ENCODE measurements around the gene ZNF329.

ZNF329 gene

DNA sequence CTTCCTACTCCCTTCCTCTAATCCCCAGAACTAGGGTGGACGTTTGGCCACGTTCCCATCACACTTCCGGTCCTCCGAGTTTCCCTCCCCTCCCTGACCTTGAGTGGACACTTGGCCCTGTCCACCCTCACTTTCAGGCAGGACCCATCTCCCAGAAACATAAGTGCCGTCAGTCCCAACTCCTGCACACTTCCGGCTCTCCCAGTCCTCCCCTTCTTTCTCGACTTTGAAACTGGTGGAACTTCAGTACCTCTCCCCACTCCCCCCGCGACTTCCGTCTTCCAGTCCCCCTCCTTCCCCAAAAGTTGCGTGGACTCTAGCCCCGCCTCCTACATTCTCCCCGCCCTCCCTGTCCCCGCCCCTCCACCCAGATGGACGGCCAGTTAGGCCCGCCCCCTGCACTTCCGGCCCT is 32.0 kb upstream of the ZNF329 start:
- DNase-seq = no peak
- Histone ChIP-seq H4K12ac (ENCODE audit: low read depth, low read length) (peak overlapping the region; percentile 36), H3K9me3 (ENCODE audit: insufficient read depth, low read depth, low read length) (peaks cover 49% of the 10 kb centered on the region), H3K27ac (ENCODE audit: low read depth, low read length) (peak overlapping the region; percentile 18), H4K8ac (ENCODE audit: low read depth, low read length) (peak overlapping the region; percentile 86), H2BK12ac (ENCODE audit: low read length) (no peak overlapping the region), H3K9ac (ENCODE audit: low read length) (no peak overlapping the region), H3K4me2 (ENCODE audit: low read length) (peak overlapping the region; percentile 51), H3K36me3 (ENCODE audit: control insufficient read depth in 1 of 2, insufficient read depth in 2 of 2, low read length in 2 of 2) (peaks cover 23 to 25% of the 10 kb centered on the region in 2 experiments), H3K4me3 (ENCODE audit: low read depth, low read length) (peak overlapping the region; percentile 63), H3K79me1 (ENCODE audit: low read length) (peaks cover 9% of the 10 kb centered on the region), H3K79me2 (ENCODE audit: control insufficient read depth, insufficient read depth, low read length, poor library complexity) (peaks cover 9% of the 10 kb centered on the region), H2BK5ac (ENCODE audit: low read depth, low read length, poor library complexity) (no peak overlapping the region), H3K4me1 (ENCODE audit: control insufficient read depth in 1 of 2, insufficient read depth in 2 of 2, low read length in 2 of 2) (peaks cover 0 to 4% of the 10 kb centered on the region in 2 experiments), H3K18ac (ENCODE audit: low read length) (peak overlapping the region; percentile 5), H3K27me3 (ENCODE audit: insufficient read depth, low read length) (no peaks in the 10 kb centered on the region), H3K14ac (ENCODE audit: low read length) (peak overlapping the region; percentile 11), H3K4ac (ENCODE audit: low read depth, low read length) (no peak overlapping the region), H4K91ac (ENCODE audit: low read depth, low read length) (peak overlapping the region; percentile 34), H2AFZ (ENCODE audit: insufficient read depth, low read length, poor library complexity) (peak overlapping the region; percentile 54), H3K23ac (ENCODE audit: low read length) (no peak overlapping the region), H2AK5ac (ENCODE audit: low read length) (peak overlapping the region; percentile 27), H2BK120ac (ENCODE audit: insufficient read depth, low read length, poor library complexity) (no peak overlapping the region)
- no CpG with 5 or more reads among the region's 17 CpGs for WGBS (ENCODE audit: extremely low coverage, insufficient coverage, insufficient read length)

DNA sequence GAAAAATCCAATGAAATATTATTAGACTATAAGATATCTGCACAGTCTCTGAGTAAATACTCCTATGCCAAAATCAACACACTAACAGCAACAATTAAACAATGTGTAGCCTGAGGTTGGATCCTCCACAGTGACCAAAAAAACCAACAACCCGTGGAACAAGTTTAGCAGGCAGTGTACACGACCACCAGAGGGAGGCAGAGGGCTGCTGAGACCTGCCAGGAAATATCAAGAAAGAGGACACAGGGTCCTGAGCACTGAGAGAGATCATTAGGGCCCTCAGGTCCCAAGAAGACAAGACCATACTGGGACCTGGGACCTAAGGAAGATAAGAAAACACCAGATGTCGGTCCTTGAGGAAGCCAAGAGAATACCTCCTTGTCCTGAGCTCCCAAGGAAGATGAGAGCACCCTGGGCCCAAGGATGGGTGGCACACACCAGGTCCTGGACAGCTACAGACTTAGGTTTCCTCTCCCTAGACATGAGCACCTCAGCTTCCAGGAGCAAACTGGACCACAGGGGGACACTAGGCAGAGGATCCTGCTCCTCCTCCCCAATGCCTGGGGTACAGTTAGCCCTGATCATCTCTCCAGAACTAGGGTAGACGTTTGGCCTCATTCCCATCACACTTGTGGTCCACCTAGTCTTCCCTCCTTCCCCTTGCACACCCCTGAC is 31.4 kb upstream of the ZNF329 start:
- Histone ChIP-seq H4K12ac (ENCODE audit: low read depth, low read length) (peak overlapping the region; percentile 36), H3K79me2 (ENCODE audit: control insufficient read depth, insufficient read depth, low read length, poor library complexity) (peaks cover 9% of the 10 kb centered on the region), H2AFZ (ENCODE audit: insufficient read depth, low read length, poor library complexity) (peak overlapping the region; percentile 54), H2BK120ac (ENCODE audit: insufficient read depth, low read length, poor library complexity) (no peak overlapping the region), H3K36me3 (ENCODE audit: control insufficient read depth in 1 of 2, insufficient read depth in 2 of 2, low read length in 2 of 2) (peaks cover 18 to 20% of the 10 kb centered on the region in 2 experiments), H3K27ac (ENCODE audit: low read depth, low read length) (no peak overlapping the region), H3K4me3 (ENCODE audit: low read depth, low read length) (peak overlapping the region; percentile 63), H3K4me2 (ENCODE audit: low read length) (peak overlapping the region; percentile 51), H3K27me3 (ENCODE audit: insufficient read depth, low read length) (no peaks in the 10 kb centered on the region), H2BK12ac (ENCODE audit: low read length) (no peak overlapping the region), H4K91ac (ENCODE audit: low read depth, low read length) (peak overlapping the region; percentile 34), H3K79me1 (ENCODE audit: low read length) (peaks cover 9% of the 10 kb centered on the region), H3K4me1 (ENCODE audit: control insufficient read depth in 1 of 2, insufficient read depth in 2 of 2, low read length in 2 of 2) (peaks cover 0 to 4% of the 10 kb centered on the region in 2 experiments), H3K9ac (ENCODE audit: low read length) (no peak overlapping the region), H3K18ac (ENCODE audit: low read length) (peak overlapping the region; percentile 5), H2BK5ac (ENCODE audit: low read depth, low read length, poor library complexity) (no peak overlapping the region), H3K23ac (ENCODE audit: low read length) (no peak overlapping the region), H3K9me3 (ENCODE audit: insufficient read depth, low read depth, low read length) (peaks cover 46% of the 10 kb centered on the region), H2AK5ac (ENCODE audit: low read length) (peak overlapping the region; percentile 27), H3K14ac (ENCODE audit: low read length) (peak overlapping the region; percentile 11), H4K8ac (ENCODE audit: low read depth, low read length) (peak overlapping the region; percentile 86), H3K4ac (ENCODE audit: low read depth, low read length) (no peak overlapping the region)
- no CpG with 5 or more reads among the region's 4 CpGs for WGBS (ENCODE audit: extremely low coverage, insufficient coverage, insufficient read length)
- peak; percentile 40 to 77 for DNase-seq

DNA sequence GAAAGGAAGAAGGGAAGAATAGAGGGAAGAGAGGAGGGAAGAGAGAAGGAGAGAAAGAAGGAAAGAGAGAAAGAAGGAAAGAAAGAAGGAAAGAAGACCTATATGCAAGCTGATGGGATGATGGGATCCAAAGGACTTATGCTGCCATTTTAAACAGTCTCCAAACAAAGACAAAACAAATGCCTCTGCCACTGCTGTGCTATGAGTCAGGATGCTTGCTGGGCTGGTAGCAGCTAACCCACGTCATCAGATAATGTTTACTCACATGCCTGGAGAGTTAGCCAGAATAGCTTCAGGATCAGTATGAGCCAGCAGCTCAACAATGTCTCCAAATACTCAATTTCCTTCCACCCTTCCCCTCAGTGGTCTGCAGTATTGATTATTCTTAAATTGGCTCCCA is 20.3 kb upstream of the ZNF329 start:
- no peak overlapping the region for H2AFZ ChIP-seq (ENCODE audit: insufficient read depth, low read length, poor library complexity)
- no CpG with 5 or more reads among the region's 1 CpG for WGBS (ENCODE audit: extremely low coverage, insufficient coverage, insufficient read length)

DNA sequence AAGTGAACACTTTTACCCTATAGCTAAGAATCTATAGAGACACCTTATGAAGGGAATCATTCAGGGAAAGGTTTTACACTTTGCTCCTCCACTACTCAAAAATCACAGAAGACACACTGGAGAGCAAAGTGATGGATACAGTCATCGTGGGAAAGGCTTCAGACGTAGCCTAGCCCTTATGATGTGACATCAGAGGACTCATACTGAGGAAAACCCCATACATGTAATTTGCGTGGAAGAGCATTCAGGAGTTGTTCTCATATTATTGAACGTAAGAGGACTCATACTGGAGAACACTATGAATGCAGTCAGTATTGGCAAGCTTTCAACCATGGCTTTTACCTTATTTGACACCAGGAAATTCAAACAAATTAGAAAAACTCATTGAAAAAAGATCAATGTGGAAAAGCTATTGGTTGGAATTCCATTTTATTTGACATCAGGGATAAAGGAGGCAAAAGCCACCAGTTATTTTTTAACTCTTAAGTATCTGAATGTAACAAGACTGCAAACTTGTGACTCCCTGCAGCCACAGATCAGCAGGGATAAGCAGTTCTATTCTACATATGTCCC is 16.2 kb upstream of the ZNF329 start:
- no peak overlapping the region for H3K4me3 ChIP-seq (ENCODE audit: low read depth, low read length)
- no peak overlapping the region for H3K14ac ChIP-seq (ENCODE audit: low read length)
- H3K27ac ChIP-seq (ENCODE audit: low read depth, low read length) = no peak overlapping the region
- DNase-seq = no peak
- H3K9ac ChIP-seq (ENCODE audit: low read length) = no peak overlapping the region
- no peak overlapping the region for H4K8ac ChIP-seq (ENCODE audit: low read depth, low read length)
- H3K27me3 ChIP-seq (ENCODE audit: insufficient read depth, low read length) = no peaks in the 10 kb centered on the region
- no peaks in the 10 kb centered on the region for H3K79me1 ChIP-seq (ENCODE audit: low read length)
- H2BK5ac ChIP-seq (ENCODE audit: low read depth, low read length, poor library complexity) = no peak overlapping the region
- H3K23ac ChIP-seq (ENCODE audit: low read length) = no peak overlapping the region
- no peak overlapping the region for H2AFZ ChIP-seq (ENCODE audit: insufficient read depth, low read length, poor library complexity)
- no peak overlapping the region for H2BK120ac ChIP-seq (ENCODE audit: insufficient read depth, low read length, poor library complexity)
- H2AK5ac ChIP-seq (ENCODE audit: low read length) = no peak overlapping the region
- H4K12ac ChIP-seq (ENCODE audit: low read depth, low read length) = no peak overlapping the region
- H3K9me3 ChIP-seq (ENCODE audit: insufficient read depth, low read depth, low read length) = peaks cover 33% of the 10 kb centered on the region
- H3K4me2 ChIP-seq (ENCODE audit: low read length) = no peak overlapping the region
- H2BK12ac ChIP-seq (ENCODE audit: low read length) = no peak overlapping the region
- no peaks in the 10 kb centered on the region for H3K79me2 ChIP-seq (ENCODE audit: control insufficient read depth, insufficient read depth, low read length, poor library complexity)
- no peaks in the 10 kb centered on the region for H3K36me3 ChIP-seq (ENCODE audit: control insufficient read depth in 1 of 2, insufficient read depth in 2 of 2, low read length in 2 of 2)
- H3K4ac ChIP-seq (ENCODE audit: low read depth, low read length) = no peak overlapping the region
- H4K91ac ChIP-seq (ENCODE audit: low read depth, low read length) = no peak overlapping the region
- WGBS (ENCODE audit: extremely low coverage, insufficient coverage, insufficient read length) = no CpG with 5 or more reads among the region's 4 CpGs
- H3K4me1 ChIP-seq (ENCODE audit: control insufficient read depth in 1 of 2, insufficient read depth in 2 of 2, low read length in 2 of 2) = no peaks in the 10 kb centered on the region
- H3K18ac ChIP-seq (ENCODE audit: low read length) = no peak overlapping the region

More for the DNA sequence above, 20.3 kb upstream of the ZNF329 start:
- H3K27ac ChIP-seq (ENCODE audit: low read depth, low read length) = no peak overlapping the region
- no peaks in the 10 kb centered on the region for H3K27me3 ChIP-seq (ENCODE audit: insufficient read depth, low read length)
- no peak overlapping the region for H2BK12ac ChIP-seq (ENCODE audit: low read length)
- H3K23ac ChIP-seq (ENCODE audit: low read length) = no peak overlapping the region
- no peak overlapping the region for H3K14ac ChIP-seq (ENCODE audit: low read length)
- H3K4me1 ChIP-seq (ENCODE audit: control insufficient read depth in 1 of 2, insufficient read depth in 2 of 2, low read length in 2 of 2) = no peaks in the 10 kb centered on the region
- H2BK5ac ChIP-seq (ENCODE audit: low read depth, low read length, poor library complexity) = no peak overlapping the region
- H3K79me2 ChIP-seq (ENCODE audit: control insufficient read depth, insufficient read depth, low read length, poor library complexity) = no peaks in the 10 kb centered on the region
- H2AK5ac ChIP-seq (ENCODE audit: low read length) = no peak overlapping the region
- H4K8ac ChIP-seq (ENCODE audit: low read depth, low read length) = no peak overlapping the region
- H3K18ac ChIP-seq (ENCODE audit: low read length) = no peak overlapping the region
- H3K9me3 ChIP-seq (ENCODE audit: insufficient read depth, low read depth, low read length) = peaks cover 34% of the 10 kb centered on the region
- H4K12ac ChIP-seq (ENCODE audit: low read depth, low read length) = no peak overlapping the region
- no peak overlapping the region for H3K9ac ChIP-seq (ENCODE audit: low read length)
- H4K91ac ChIP-seq (ENCODE audit: low read depth, low read length) = no peak overlapping the region
- DNase-seq = peak in 1 of 2 donors; percentile 36
- H3K4ac ChIP-seq (ENCODE audit: low read depth, low read length) = no peak overlapping the region
- H2BK120ac ChIP-seq (ENCODE audit: insufficient read depth, low read length, poor library complexity) = no peak overlapping the region
- H3K79me1 ChIP-seq (ENCODE audit: low read length) = no peaks in the 10 kb centered on the region
- H3K4me3 ChIP-seq (ENCODE audit: low read depth, low read length) = no peak overlapping the region
- H3K4me2 ChIP-seq (ENCODE audit: low read length) = no peak overlapping the region
- peaks cover 0 to 2% of the 10 kb centered on the region in 2 experiments for H3K36me3 ChIP-seq (ENCODE audit: control insufficient read depth in 1 of 2, insufficient read depth in 2 of 2, low read length in 2 of 2)
